ENCODE measurements around the gene RELN.

The RELN gene

DNA sequence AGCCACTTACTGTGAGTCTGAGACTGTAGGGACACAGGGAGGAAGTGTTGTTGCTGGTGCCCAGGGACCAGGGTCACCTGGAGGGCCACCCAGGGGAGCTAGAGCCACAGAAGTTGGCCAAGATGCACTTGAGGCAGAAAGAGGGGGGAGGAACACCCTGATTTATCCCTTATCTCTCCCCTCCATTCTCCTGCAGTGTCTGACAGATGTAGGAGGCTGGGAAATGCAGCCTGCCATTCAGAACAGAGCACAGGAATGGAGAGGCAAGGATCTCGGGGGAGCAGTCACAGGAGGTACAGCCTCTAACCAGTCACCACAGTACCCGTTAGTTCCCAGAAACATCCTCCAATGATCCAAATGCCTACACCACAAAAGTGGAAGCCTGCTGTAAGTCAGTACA, 425.0 kb downstream of the RELN start:
- TF ChIP-seq, protein P1, sequence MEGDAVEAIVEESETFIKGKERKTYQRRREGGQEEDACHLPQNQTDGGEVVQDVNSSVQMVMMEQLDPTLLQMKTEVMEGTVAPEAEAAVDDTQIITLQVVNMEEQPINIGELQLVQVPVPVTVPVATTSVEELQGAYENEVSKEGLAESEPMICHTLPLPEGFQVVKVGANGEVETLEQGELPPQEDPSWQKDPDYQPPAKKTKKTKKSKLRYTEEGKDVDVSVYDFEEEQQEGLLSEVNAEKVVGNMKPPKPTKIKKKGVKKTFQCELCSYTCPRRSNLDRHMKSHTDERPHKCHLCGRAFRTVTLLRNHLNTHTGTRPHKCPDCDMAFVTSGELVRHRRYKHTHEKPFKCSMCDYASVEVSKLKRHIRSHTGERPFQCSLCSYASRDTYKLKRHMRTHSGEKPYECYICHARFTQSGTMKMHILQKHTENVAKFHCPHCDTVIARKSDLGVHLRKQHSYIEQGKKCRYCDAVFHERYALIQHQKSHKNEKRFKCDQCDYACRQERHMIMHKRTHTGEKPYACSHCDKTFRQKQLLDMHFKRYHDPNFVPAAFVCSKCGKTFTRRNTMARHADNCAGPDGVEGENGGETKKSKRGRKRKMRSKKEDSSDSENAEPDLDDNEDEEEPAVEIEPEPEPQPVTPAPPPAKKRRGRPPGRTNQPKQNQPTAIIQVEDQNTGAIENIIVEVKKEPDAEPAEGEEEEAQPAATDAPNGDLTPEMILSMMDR (IDR thresholded peaks at IDR 0.05; ENCODE audit: low read depth, low read length) = no peak
- no peak overlapping the region for H3K4me3 ChIP-seq (ENCODE audit: low read depth, low read length)

DNA sequence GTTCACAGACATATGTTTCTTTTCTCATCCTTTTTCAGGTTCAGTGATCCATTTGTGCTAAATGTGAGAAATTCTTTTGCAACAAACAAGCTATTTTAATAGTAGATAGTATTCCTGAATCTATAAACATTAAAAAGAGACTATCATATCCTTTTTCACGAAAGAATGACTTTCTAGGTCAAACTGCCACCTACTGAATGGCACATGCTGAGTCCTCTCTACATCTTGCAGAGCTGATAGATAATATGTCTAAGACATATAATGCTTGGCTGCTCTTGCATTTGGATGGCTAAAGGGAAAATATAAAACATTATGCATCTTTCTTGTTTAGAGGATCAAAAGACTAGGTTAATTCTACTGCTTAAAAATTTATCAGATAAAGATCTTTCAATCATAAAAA, 429.3 kb downstream of the RELN start:
- TF ChIP-seq, protein P1 (IDR thresholded peaks at IDR 0.05; ENCODE audit: low read depth, low read length) = no peak

DNA sequence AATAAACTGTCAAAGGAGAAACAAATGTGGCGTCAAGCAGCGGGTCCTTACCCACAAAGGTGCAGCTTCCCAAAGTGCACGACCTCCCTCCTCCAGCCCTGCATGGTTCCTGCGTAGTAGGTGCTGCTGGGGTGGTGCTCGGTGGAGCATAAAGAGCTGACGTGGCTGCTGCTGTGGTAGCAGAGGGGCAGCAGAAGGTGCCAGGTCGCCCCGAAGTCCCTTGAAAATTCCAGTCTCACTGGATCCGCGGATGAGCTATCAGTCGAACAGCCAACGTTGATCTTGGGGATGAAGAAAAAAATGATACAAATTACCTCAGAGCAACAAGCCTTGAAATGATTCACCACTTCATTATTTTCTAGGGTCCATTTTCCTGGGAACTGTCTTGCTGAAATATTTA, 438.4 kb downstream of the RELN start:
- H3K4me3 ChIP-seq (ENCODE audit: low read depth, low read length) = no peak overlapping the region
- TF ChIP-seq, protein P1 (IDR thresholded peaks at IDR 0.05; ENCODE audit: low read depth, low read length) = no peak

More for the DNA sequence above, 429.3 kb downstream of the RELN start:
- H3K4me3 ChIP-seq (ENCODE audit: low read depth, low read length) = no peak overlapping the region

DNA sequence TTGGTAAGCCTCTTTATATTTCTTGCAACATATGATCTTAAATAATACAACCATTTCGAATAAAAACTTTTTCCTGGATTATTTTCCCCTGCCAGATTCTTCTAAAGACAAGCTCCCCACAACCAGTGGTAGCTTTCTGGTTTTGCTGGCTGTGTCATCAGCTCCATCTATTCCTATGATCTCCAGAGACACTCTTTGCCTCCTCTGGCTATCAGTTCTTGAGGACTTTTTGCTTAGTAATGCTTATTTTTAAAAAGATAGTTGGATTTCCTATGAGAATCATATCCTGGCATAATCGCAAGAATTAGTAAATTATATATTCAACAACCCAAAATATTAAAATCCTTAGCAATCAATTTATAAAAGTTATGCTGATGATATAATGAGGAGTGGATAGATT, 439.7 kb downstream of the RELN start:
- H3K4me3 ChIP-seq (ENCODE audit: low read depth, low read length) = no peak overlapping the region
- TF ChIP-seq, protein P1 (IDR thresholded peaks at IDR 0.05; ENCODE audit: low read depth, low read length) = no peak

DNA sequence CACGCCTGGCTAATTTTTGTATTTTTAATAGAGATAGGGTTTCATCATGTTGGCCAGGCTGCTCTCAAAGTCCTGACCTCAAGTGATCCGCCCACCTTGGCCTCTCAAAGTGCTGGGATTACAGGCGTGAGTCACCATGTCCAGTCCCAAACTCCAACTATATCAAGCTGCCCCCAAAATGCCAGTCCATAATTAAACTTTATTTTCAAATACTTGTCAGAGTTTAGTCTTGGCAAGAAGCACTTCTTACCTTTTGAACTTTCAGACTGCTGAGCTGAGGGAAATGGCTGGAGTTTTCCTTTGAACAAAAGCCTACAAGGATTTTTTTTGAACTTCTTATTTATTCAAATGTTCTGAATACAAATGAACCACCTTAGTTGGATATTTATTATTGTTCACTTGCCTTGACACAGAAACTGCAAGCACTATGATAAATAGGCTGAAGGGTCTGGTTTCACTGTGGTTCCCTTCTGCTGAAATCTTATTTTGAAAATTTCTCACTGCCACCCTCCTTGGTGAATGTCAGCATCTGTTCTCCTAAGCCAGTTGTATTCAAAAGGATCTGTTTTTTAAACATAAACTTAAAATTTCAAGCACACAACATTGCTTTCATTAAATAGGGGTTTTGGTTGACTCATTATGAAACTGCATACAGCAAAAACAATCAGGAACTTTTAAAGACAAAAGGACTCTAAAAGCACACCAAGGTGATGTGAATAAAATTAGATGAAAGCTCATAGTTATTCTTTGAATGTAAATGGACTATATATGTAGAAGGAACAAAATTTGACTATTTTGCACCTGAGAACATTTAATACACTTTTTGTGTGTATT, 441.8 kb downstream of the RELN start:
- no peak overlapping the region for H3K4me3 ChIP-seq (ENCODE audit: low read depth, low read length)
- TF ChIP-seq, protein P1 (IDR thresholded peaks at IDR 0.05; ENCODE audit: low read depth, low read length) = no peak

DNA sequence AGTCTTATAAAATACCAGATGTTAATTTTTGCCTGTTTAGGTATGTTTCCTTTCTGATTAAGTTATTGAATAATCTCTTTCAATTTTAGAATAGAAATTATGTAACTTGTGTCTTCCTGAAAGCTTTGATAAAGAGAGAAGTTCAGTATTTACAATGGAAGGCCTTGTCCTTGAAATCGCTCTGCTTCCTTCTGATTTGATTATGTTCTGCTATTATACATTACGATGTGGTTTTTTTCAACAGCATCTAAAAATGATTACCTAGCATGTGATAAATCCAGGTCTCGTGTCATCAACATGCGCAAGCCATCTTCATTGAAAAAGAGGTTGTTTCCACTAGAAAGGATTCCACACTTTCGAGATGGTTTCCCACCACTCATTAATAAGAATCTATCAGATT, 447.0 kb downstream of the RELN start:
- H3K4me3 ChIP-seq (ENCODE audit: low read depth, low read length) = no peak overlapping the region
- TF ChIP-seq, protein P1 (IDR thresholded peaks at IDR 0.05; ENCODE audit: low read depth, low read length) = no peak

DNA sequence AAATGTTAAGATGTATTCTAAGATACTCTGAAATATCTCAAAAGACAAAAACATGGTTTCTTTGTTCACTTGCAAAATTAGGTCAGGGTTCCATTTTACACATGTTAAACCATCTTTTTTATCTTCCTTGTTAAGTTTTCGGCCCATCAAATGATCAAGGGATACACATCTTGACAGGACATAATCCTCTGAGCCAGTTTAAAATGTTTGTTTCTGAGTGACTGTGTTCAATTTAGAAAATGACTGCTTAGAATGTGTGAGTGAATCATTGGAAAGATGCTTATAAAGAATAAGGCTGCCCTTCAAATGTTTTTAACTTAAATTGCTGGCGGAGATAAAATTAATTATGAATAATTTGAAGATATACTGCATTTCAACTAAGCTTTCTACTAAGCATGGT, 447.5 kb downstream of the RELN start:
- no peak overlapping the region for H3K4me3 ChIP-seq (ENCODE audit: low read depth, low read length)
- TF ChIP-seq, protein P1 (IDR thresholded peaks at IDR 0.05; ENCODE audit: low read depth, low read length) = no peak
